ENCODE measurements around the gene DNER.

Gene DNER

DNA sequence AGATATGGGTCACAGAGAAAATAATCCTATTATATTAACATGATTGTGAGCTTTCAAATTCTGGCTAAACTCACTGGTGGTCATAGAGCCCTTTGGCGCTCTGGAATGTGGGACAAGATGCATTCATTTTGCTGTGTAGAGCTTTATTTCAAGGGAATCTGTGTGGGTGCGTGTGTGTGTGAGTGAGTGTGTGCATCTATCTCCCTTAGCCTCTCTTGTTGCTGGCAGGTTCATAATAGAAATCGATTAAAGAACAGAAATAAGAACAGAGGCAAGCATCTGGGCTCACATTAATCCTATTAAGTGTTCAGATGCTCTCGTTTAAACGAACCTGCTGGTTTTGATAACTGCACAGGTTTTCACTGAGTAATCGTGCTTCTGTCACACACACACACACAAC lies 287.9 kb downstream of the DNER start:
- ChIA-PET POLR2A (ENCODE audit: low non-redundant PET) (no interaction called here), CTCF (no interaction called here)
- DNase-seq (ENCODE audit: low spot score): no peak
- TF ChIP-seq, protein P1, sequence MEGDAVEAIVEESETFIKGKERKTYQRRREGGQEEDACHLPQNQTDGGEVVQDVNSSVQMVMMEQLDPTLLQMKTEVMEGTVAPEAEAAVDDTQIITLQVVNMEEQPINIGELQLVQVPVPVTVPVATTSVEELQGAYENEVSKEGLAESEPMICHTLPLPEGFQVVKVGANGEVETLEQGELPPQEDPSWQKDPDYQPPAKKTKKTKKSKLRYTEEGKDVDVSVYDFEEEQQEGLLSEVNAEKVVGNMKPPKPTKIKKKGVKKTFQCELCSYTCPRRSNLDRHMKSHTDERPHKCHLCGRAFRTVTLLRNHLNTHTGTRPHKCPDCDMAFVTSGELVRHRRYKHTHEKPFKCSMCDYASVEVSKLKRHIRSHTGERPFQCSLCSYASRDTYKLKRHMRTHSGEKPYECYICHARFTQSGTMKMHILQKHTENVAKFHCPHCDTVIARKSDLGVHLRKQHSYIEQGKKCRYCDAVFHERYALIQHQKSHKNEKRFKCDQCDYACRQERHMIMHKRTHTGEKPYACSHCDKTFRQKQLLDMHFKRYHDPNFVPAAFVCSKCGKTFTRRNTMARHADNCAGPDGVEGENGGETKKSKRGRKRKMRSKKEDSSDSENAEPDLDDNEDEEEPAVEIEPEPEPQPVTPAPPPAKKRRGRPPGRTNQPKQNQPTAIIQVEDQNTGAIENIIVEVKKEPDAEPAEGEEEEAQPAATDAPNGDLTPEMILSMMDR (conservative IDR thresholded peaks at IDR 0.05; ENCODE audit: low read depth): no peak
- H3K27ac ChIP-seq: no peak overlapping the region

DNA sequence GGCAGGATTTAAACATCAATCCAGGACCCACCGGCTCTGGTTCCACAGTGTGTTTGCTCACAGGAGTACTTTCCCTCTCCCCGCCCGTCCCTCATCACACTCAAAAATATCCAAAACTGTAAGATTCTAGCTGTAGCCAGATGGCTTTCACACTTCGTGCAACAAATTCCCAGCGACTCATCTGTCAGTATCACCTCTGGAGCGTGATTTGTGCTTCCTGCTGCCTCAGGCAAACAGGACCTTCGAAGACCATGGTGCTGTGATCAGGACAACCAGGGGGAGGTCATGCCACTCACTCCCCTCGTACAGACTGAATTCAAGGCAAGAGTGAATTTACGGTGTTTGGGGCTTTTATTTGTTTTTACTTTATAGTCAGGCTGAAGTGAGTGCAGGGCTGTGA lies 288.8 kb downstream of the DNER start:
- CTCF ChIA-PET: no interaction called here
- POLR2A ChIA-PET (ENCODE audit: low non-redundant PET): no interaction called here

GRCh38 chr2:229422063-229422462 lies 292.3 kb downstream of the DNER start:
- no peak for DNase-seq (ENCODE audit: low spot score)
- no peak overlapping the region for H3K27ac ChIP-seq
- POLR2A ChIA-PET (ENCODE audit: low non-redundant PET): no interaction called here
- CTCF ChIA-PET: no interaction called here
- TF ChIP-seq, protein P1 (conservative IDR thresholded peaks at IDR 0.05; ENCODE audit: low read depth): no peak

More for the DNA sequence above, 288.8 kb downstream of the DNER start:
- DNase-seq (ENCODE audit: low spot score): no peak
- TF ChIP-seq, protein P1 (conservative IDR thresholded peaks at IDR 0.05; ENCODE audit: low read depth): no peak
- H3K27ac ChIP-seq: peak overlapping the region; percentile 9; the same call in 1 of the 2 replicates

DNA sequence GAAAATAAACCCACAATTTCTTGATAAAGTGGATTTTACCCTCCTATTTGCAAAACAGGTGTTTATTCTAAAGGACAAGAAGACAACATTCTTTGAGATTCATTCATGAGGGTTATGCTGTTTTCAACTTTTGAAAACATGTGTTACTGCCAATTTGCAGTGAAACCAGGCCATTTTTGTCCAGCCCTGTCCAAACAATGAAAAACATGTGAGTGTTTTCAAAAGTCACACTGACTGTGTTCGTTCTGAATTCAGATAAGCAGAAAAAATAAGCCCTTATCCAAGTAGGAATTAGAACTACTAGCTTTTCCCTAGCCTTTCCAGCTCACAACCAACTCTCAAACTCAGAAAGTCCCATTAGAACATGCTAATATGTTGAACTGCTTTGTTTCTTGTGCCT lies 295.2 kb downstream of the DNER start:
- H3K27ac ChIP-seq: no peak overlapping the region
- DNase-seq (ENCODE audit: low spot score): no peak
- TF ChIP-seq, protein P1 (conservative IDR thresholded peaks at IDR 0.05; ENCODE audit: low read depth): no peak
- POLR2A ChIA-PET (ENCODE audit: low non-redundant PET): no interaction called here
- CTCF ChIA-PET: interaction anchor here (1.0 kb wide), 1 partner anchor 168 kb away, joined by 5 read pairs; no protein-coding TSS in a partner anchor

DNA sequence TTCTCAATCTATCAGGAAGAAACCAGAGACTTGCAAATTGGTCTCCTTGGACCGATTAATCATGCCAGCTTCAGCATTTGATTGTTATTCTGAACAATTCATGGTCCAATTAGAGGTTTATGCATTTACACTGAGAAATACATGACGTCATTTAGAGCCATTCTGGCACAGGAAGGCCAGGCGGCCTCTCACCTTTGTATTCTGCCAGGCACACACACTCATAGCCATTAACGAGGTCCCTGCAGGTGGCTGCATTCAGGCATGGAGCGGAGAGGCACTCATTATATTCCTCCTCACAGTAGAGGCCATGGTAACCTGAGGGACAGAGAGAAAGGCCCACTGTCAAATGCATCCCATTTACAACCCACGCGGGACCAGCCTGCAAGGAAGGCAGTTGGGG lies 296.4 kb downstream of the DNER start:
- H3K27ac ChIP-seq: no peak overlapping the region
- DNase-seq (ENCODE audit: low spot score): no peak
- ChIA-PET CTCF (interaction anchor here (1.0 kb wide), 1 partner anchor 169 kb away, joined by 5 read pairs; no protein-coding TSS in a partner anchor), POLR2A (ENCODE audit: low non-redundant PET) (no interaction called here)
- TF ChIP-seq, protein P1 (conservative IDR thresholded peaks at IDR 0.05; ENCODE audit: low read depth): no peak

DNA sequence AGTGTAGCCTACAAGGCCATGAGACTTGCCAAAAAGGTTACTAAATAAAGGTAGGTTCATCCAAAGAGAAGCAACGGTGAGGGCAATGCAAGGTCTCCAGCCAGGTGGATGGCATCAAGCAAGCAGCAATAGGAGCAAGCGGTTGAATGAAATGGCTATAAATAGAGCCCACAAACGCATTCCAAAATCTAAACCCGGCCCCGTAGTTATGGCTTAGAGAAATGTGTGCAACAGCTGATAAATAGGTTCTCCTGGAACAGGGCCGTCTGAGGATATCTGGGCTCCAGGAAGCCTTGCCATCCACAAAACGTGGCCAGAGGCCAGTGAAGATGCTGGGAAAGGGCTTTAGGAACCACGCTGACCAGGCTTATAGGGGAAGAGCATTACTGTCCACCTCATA lies 297.2 kb downstream of the DNER start:
- ChIA-PET CTCF (no interaction called here), POLR2A (ENCODE audit: low non-redundant PET) (no interaction called here)
- H3K27ac ChIP-seq: no peak overlapping the region
- TF ChIP-seq, protein P1 (conservative IDR thresholded peaks at IDR 0.05; ENCODE audit: low read depth): no peak
- DNase-seq (ENCODE audit: low spot score): no peak

Measured in RWPE1 (cell line).